HT-29 (cell line): ENCODE measurements around the gene SNX27. TPM values are rescaled to one million over a fixed set of nuclear protein-coding genes. Genes with fewer than 3 reads are reported as not detected.
"Not testable (repeated sequence)": the region's sequence is repeated elsewhere in the genome, so short reads cannot be mapped to it uniquely, and the experiment has no call there.

Experiments used
- DNase-seq: peaks from one replicate; pipeline ENCODE4 v3.0.0-alpha.2; 2015; ENCODE audit warnings: low spot score
- small RNA-seq: library from RNA; depleted of rRNA; stranded (forward); fragments of <200 nt; gene quantifications from one replicate; pipeline ENCODE3, GENCODE V24; 2014
- total RNA-seq: library from RNA; depleted of rRNA; stranded (reverse); fragments of >200 nt; shearing (Covaris generic); gene quantifications from 2 replicates; pipeline ENCODE4 v1.2.3, GENCODE V29; 2014; rRNA removed

SNX27 gene
- total RNA-seq, 1 experiment from 2014 or later = 13.3 TPM

DNA sequence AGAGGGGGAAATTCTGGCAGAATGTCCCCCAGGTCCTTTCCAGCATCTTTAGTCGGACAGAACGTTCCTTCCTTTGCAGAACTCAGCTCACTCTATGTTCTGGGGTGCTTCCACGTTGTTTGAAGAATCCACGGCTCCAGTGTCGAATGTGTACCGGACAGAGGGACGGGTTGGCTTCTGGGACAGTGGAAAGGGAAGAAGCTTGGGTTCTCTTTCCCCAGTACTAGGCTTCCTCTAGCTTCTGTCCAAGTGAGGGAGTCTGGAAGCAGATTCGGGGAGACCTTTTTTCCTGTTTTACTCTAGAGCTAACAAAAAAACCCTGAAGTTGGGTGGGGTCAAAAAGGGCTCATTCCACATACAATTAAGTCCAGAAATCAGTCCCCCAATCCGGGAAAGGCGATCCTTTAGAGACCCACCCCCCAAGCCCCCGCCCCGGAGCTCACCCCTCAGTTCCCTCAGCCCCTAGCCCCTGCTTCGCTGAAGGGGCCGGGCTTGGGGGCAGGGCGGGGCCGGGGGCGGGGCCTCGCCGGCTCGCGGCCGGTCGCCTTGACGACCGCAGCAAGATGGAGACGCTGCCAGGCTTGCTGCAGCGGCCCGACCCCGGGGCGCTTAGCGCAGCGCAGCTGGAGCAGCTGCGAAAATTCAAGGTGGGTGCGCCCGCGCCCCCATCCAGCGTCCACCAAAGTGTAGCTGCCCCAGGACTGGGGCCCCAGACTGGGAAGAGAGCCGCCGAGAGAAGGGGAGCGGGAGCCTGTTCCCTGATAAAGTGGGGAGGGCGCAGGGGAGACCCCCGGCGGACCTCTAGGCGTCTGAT, 109.3 kb downstream of the SNX27 start, which contains the start of gene RIIAD1:
RIIAD1 (plus strand) TSS at position 549 of the 814 bp plus-strand sequence; CDS start at position 564, 15 bp downstream.
- DNase-seq = no peak

DNA sequence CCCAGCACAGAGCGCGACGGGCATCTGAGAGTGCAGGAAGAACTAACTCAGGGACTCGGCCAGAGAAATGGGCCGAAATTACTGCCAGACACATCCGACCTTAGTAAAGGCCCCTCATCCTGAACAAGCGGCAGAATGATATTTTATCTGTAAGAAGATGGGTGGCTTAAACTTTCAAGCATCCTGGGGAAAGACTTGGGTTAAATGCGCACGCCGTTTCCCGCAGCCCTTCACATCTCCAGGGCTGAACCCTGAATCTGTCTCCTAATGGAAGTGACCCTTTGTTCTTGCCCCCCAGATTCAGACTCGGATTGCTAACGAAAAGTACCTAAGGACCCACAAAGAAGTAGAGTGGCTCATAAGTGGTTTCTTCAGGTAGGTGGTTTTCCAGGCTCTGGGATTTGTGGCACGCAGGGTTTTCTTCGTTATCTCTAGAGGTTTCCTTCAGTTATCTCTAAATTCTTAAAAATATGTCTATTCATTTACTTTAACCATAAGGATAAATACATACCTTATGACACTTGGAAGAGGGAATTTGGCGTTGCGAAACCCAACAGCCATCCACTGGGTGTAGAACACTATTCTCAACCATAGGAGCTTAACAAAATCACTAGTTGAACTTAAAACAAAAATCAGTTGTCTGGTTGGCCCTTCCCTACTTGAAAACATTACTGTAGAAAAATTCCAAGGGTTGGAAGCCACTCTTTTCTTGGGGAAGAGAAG, 110.1 kb downstream of the SNX27 start:
- DNase-seq = no peak

DNA sequence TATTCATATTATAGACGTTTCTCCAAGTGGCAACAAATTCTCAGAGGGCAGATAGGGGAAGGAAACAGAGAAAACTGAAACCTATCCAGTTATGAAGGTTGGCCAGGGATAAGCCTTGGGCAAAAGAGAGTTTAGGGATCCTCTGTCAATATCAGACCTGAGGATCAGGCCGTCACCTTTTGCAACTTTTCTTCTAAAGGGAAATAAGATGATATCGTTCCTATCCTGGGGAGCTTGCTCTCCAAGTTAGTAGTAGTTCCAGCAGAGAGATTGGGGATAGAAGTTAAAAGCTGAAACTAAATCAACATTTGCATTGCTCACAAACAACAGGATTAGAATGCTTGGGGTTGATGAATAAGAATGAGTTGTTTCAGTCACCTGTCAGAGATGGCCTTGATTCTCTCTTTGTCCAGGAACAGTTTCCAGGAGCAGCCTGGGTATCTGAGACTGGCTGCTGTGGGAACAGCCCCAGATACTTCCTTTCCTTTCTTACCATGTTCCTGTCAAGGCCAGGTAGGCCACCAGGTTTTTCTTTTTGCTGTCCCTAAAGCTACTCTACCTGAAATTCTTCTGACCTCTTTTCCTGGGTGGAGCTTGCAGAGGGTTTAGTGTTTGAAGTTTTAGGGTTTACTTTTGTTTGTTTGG, 112.0 kb downstream of the SNX27 start:
- DNase-seq = peak; percentile 26

DNA sequence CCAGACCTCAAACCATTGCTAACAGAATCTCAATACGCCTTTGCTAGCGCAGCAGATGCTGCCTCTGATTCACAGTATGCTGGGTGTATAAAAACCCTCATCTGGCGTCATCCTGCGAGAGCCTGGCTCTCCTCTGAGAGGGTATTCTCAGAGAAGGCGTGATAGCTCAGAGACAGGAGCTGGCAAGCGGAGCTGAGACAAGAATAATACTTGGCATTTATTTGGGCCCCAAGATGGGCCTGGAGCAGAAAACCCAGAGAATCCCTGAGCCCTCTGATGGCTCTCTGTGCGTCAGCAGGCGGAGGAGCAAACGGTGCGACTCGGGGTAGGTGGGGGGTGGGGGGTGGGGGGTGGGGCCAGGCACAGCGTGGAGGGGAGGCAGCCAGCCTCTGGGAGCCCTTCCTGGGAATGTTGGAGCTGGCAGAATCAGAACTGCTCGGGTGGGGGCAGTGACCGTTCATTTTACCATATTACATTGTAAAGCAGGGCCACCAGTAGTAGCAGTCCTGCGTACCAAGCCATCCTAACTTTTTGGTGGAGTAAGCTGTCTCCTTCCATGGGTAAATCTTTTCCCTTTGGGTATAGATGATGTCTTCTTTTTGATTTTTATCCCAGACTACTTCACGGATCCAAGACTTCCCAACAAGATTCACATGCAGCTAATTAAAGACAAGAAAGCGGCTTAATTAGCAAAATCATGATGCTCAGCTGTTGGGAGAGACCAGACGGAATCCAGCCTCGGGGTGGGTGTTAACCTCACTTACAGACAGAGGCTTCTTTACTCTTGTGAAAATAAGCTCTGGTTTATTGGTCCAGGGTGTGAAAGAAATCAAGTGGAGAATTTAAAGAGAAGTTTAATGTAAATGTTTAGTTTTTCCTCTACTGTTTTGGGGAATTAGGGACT, 116.6 kb downstream of the SNX27 start:
- no peak for DNase-seq

DNA sequence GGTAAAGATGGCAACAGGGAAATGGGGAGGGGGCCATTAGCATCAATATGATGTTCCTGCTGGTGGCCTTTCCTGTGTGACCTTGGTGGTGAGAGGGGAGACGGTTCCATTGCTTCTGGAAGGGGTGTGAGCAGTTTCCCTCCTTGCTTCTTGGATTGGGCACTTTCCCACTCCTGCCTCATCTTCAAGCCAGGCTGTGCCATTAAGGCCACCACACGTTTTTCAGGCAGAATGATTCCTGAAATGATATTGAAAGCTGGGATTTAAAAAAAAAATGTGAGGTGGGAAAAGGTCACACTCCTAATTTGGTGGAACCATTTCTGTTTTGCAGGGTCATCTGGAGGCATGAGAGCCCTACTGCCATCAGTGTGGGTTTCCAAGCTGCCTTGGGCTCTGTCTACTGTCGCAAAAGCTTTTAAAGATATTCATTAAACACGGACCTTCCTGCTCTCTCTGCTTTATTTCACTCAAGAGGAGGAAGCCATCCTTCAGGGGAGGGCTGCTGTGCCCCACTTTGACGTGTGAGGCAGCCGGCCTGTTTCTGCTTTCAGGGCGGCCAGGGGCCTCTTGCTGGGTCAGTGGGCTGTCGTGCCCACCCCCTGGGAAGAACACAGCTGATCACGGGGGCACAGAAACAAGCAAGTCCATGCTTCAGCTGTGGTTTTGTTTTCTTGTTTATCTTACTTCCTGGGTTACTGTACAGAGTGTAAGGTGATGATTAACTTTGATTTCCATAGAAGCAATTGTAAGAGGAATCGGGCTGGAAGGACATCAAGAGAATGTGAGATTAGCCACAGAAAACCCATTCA, 117.5 kb downstream of the SNX27 start:
- DNase-seq = peak; percentile 51

DNA sequence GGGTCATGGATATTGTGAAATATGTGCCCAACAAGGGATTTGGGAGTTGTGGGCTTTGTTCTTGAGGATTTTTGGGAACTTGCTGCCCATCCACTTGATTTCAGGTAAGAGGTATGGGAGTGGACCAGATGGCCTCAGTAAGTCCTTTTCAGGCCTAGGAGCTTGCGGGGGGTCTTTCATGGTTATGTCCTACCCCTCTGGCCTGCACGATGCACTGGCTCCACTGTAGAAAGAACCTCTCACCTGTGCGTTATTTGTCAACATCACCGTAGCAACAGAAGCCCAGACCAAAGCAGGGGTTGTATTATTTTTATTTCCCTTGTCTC, 118.1 kb downstream of the SNX27 start:
- no peak for DNase-seq

DNA sequence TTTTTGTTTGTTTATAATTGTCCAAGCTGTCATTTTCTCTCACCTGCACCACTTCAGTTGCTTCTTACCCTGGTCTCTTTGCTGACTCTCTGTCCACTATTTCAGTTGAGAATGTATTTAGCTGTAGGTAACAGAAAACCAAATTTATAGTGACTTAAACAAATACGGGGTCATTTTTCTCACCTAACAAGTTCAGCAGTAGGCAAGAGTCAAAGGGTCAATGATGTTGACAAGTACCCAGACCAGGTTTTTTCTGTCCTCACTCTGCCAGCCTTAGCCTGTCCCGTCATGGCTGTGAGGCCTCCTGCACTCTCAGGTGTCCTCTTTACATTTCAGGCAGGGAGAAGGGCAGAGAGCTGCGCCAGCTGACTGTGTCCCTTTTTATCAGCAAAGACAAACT, 121.3 kb downstream of the SNX27 start:
- no peak for DNase-seq

DNA sequence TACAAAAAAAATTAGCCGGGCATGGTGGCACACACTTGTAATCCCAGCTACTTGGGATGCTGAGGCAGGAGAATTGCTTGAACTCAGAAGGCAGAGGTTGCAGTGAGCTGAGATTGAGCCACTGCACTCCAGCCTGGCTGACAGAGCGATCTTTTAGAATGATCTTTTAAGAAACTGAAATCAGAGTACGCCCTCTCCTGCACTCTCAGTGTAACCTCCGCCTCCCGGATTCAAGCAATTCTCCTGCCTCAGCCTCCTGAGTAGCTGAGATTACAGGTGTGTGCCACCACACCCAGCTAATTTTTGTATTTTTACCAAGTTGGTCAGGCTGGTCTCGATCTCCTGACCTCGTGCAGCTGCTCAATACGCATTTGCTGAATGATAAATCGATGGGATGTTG, 122.1 kb downstream of the SNX27 start:
- DNase-seq = not testable (repeated sequence)

DNA sequence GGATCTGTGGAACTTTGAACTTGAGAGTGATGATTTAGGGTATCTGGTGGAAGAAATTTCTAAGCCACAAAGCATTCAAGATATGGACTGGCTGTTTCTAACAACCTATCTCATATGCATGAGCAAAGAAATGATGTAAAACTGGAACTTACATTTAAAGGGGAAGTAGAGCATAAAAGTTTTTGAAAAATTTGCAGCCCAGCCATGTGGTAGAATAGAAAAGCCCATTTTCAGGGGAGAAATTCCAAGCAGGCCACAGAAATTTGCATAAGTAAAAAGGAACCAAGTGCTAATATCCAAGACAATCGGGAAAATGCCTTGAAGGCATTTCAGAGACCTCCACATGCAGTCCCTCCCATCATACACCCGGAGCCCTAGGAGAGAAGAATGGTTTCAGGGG, 125.2 kb downstream of the SNX27 start:
- DNase-seq = no peak

DNA sequence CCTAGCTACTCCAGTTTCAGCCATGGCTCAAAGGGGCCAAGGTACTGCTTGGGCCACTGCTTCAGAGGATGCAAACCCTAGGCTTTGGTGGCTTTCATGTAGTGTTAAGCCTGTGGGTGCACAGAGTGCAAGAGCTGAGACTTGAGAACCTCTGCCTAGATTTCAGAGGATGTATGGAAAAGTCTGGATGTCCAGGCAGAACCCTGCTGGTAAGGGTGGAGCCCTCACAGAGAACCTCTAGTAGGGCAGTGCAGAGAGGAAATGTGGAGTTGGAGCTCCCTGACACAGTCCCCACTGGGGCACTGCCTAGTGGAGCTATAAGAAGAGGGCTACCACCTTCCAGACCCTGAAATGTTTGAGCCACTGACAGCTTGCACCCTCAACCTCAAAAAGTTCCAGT, 125.6 kb downstream of the SNX27 start:
- no peak for DNase-seq

DNA sequence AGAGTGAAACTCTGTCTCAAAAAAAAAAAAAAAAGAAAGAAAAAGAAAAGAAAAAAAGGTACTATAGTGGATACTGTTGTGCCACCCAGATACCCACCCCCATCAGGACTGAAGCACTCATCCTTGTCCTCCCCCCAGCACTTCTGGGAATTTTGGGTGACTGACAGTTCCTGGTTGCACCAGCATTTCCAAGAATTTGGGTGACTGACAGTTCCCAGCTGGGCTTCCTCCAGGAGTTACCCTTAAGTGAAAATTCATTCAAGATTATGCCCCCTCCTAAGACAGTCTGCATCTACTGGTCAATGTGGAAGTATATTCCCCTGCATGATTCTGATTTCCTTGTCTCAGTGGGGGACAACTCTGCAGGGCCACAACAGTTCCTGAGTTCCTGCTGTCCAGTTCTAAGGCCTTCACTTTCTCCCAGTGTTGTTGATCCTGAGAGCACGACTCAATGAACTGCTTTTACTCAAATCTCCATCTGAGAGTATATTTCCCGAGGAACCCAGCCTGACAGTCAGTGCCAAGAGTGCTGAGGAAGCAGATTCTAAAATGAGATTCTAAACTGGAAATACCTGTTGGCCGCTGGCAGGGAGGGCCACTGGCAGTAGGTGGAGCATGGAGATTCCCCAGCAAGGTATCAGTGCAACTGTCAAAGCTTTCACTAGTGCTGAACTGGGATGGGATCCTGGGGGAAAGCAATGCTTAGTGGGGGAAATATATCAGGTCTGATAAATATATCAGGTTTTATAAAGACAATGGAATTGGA, 127.9 kb downstream of the SNX27 start:
- DNase-seq = peak; percentile 85

DNA sequence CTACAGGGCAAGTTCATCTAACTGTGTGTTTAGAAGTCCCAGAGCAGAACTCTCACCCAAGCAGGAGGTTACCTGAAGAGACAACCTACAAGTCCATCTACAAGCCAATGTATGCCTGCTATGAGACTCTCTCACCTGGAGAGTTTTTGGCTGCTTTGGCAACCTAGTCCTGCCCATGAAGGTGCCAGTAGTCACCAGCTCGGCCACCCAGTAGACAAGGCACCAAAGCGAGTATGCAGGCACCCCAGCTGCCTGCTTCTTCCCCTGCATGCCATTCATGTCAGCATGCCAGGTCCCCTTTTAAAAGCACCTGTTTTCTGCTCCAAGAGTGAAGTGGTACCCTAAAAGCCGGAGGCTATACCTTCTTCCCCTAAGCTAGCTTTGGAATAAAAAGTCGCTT, 129.7 kb downstream of the SNX27 start:
- DNase-seq = no peak

Small RNA genes lying within 50 kb of the gene (small RNA-seq; reads per million reads assigned to genes)
- gene RNU6-1062P = not detected
- not detected for gene RNU6-662P

Other genes starting within 250 kb of the SNX27 start
- 39.2 and 46.7 TPM in 2 replicates for gene SELENBP1, start 239.3 kb upstream of the SNX27 start, total RNA-seq
- 393 and 398 TPM in 2 replicates for gene PSMB4, start 212.5 kb upstream of the SNX27 start, total RNA-seq
- 19.1 and 22.0 TPM in 2 replicates for gene POGZ, start 152.6 kb upstream of the SNX27 start, total RNA-seq
- gene CGN, start 100.7 kb upstream of the SNX27 start, total RNA-seq = 23.5 and 30.7 TPM in 2 replicates
- 30.5 and 36.9 TPM in 2 replicates for gene TUFT1, start 71.7 kb upstream of the SNX27 start, total RNA-seq
- 0.08 and 0.97 TPM in 2 replicates for gene CELF3, start 104.8 kb downstream of the SNX27 start, total RNA-seq
- gene RIIAD1, start 109.5 kb downstream of the SNX27 start, total RNA-seq = not detected in 2 replicates
- 122 and 193 TPM in 2 replicates for gene MRPL9, start 151.4 kb downstream of the SNX27 start, total RNA-seq
- gene TDRKH, start 178.4 kb downstream of the SNX27 start, total RNA-seq = 6.8 and 9.3 TPM in 2 replicates
- not detected in 2 replicates for gene LINGO4, start 193.4 kb downstream of the SNX27 start, total RNA-seq
- gene RORC, start 219.8 kb downstream of the SNX27 start, total RNA-seq = 0.33 and 1.1 TPM in 2 replicates
- gene C2CD4D, start 227.8 kb downstream of the SNX27 start, total RNA-seq = 3.5 and 5.2 TPM in 2 replicates
- gene THEM5, start 241.7 kb downstream of the SNX27 start, total RNA-seq = not detected in 2 replicates